ENCODE measurements around the gene DNAJB14. TPM values are rescaled to one million over a fixed set of nuclear protein-coding genes. Genes with fewer than 3 reads are reported as not detected.
A peak's percentile ranks its signal among the peaks of the same experiment; 100 is the strongest.
"Not testable (repeated sequence)": the region's sequence is repeated elsewhere in the genome, so short reads cannot be mapped to it uniquely, and the experiment has no call there.

DNAJB14 gene
- total RNA-seq (2014; rRNA removed; shearing (Covaris generic)): 12.4 and 12.9 TPM in 2 replicates

DNA sequence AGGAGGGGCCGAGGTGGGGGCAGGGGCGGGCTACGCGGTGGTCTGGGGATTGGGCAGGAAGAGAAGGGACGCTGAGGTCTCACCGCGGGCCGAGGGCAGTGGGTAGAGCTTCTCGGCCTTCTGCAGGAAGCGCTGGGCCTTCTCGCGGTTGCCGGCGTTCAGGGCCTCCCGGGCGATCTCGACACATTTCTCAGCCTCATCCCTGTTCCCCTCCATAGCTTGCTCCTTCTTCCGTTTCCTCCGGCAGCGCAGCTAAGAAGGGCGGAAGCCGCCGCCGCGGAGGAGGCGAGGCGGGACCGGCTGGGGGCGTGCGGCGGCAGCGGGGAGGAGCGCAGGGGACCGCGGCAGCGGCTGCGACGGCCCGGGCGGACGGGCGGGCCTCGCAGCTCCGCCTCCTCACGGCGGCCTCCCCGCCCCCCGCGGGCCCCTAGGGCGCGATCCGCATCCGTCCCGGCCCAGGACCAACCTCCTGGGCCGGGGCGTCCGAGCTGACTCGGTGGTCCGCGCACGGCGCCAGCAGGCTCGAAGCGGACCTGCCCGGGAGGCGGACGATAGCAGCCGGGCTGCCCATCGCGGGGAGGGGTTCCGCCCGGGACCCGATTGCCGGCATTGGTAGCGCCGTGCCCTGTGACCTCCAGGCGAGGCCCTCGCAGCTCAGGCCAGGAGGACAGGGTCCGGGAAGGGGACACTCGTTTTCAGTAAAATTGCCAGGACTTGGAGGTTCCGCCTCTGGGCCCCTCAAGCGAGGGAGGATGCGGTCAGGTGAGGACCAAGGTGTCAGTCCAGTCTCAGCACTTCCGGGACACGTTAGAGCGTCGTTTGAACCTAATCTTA lies at the start of gene DNAJB14:
Gene DNAJB14 (minus strand): TSS at position 263 of the 834 bp plus-strand sequence. CDS start 47 bp downstream, at position 216.
- peak; percentile 71 for DNase-seq (ENCODE audit: low read depth)

- no peak for DNase-seq (ENCODE audit: low read depth)
Observed at GRCh38 chr4:99991741-99992140, 45.3 kb upstream of the DNAJB14 start.

DNA sequence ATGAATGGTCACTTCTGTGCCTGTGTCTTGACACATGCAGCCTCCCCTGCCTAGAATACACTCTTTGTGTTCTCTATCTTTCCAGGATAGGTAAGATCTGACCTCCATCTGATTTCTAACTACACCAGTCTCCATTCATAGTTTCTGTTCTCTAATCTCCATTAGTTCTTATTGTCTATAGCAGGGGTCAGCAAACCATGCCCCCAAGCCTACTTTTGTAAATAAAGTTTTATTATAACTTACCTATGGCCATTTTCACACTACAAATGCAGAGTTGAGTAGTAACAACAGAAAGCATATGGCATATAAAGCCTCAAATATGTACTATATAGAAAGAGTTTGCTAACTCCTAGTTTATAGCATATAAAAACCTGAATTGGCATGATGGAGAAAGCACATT lies 41.3 kb upstream of the DNAJB14 start:
- DNase-seq (ENCODE audit: low read depth): no peak

GRCh38 chr4:99986792-99987191 lies 40.4 kb upstream of the DNAJB14 start:
- DNase-seq (ENCODE audit: low read depth): no peak

DNA sequence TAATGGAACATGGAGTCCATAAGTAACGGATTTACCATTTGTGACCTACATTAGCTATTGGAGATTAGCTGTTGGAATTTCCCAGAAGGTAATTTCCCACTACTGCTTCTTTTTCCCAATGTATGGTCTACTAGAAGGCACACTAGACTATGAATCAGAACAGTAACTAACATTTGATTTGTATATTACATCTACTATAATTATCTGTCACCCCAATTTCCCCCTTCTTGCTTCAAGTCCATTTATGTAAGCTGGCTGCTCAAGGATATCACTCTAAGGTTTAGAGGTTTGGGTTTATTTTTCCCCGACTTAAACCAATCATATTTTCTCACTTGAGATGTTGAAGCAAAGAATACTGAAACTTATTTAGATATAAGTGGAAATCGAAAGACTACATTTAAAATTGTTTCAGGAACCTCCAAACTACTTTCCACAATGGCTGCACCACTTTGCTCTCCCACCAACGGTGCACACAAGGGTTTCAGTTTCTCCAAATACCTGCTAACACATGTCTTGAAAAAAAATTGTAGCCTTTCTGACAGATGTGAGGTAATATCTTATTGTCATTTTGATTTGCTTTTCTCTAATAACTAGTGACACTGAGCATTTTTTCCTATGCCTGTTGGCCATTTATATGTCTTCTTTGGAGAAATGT lies 37.0 kb upstream of the DNAJB14 start:
- no peak for DNase-seq (ENCODE audit: low read depth)

DNA sequence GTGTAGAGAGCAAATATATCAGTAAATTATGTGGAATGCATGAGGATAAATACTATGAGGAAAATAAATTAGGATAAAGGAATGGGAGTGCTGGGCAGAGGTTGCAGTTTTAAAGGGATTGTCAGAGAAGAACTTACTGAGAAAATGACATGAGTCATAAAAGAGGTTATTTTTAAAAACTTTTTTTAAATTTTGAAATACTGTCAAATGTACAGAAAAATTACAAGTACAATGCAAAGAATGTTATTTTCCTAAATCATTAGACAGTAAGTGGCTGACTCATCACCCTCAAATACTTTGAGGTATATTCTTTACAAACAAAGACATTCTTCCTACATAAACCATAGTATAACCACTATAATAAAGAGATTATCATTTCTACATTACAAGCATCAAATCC lies 33.5 kb upstream of the DNAJB14 start:
- no peak for DNase-seq (ENCODE audit: low read depth)

GRCh38 chr4:99971453-99972111 lies 25.2 kb upstream of the DNAJB14 start:
- no peak for DNase-seq (ENCODE audit: low read depth)

- DNase-seq (ENCODE audit: low read depth): peak; percentile 69
Observed at GRCh38 chr4:99968330-99968729, 21.9 kb upstream of the DNAJB14 start.

- DNase-seq (ENCODE audit: low read depth): no peak
Observed at GRCh38 chr4:99966692-99967091, 20.3 kb upstream of the DNAJB14 start.

DNA sequence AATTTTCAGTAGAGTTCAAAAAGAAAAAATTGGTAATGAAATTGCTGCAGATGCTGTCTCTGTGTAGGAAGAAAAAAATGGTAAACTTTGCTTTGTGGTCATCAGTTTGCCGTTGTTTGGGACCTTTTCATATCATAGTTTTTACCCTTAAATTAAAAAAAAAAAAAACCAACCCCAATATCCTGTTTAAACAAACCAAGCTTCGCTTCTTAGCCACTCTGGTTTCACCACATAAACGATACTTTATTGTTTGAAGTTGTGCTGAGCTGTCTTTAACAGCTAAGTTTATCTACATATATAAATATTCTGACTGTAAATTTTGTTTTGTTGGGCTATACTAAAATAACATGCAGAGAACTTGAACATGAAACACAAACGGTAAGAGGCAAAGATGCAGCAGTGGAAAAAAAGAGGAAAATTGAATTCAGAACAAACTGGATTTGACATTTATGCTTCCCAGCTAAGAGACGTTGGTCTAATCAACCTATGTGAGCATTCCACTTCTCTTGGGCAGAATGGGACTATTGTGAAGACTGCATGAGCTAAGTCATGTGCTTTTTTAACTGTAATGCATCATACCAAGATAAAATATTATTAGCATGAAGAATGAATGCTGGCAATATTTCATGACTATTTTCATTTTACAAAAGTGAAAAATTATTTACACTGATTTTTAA lies 19.4 kb upstream of the DNAJB14 start:
- no peak for DNase-seq (ENCODE audit: low read depth)

DNA sequence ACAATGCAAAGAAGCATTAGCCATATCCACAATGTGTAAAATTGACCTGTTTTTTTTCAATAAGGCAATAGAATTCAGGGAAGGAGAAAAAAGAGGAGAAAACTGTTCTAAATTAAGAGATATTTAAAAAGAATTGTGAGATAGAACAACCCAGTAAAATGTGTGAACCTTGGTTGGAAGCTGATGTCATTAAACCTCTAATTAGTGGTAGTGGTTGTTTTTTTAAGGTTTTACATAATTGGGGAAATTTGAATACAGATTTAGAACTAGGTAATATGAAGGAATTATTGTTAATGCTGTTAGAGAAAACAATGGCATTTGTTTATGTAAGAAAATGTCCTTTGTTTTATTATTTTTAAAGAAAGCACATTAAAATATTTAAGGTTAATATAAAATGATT lies 18.8 kb upstream of the DNAJB14 start:
- DNase-seq (ENCODE audit: low read depth): no peak

- DNase-seq (ENCODE audit: low read depth): no peak
Observed at GRCh38 chr4:99961711-99962110, 15.3 kb upstream of the DNAJB14 start.

GRCh38 chr4:99960648-99961047 lies 14.2 kb upstream of the DNAJB14 start:
- DNase-seq (ENCODE audit: low read depth): no peak

- not testable (repeated sequence) for DNase-seq (ENCODE audit: low read depth)
Observed at GRCh38 chr4:99958207-99958606, 11.8 kb upstream of the DNAJB14 start.

DNA sequence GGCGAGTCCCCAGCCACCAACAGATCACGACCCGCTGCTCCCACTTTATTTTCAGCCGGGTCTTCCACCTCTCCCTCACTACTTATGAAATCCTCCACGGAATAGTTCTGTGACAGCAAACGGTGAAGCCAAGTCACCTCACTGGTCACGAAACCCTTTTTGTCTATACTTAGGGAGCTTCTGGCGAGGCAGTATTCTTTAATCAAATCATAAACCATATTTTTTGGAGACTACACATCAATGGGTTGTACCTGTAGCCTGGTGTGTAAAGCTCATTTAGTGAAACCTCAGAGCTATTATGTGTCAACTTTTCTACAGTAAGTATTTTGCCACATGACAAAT lies 4.5 kb upstream of the DNAJB14 start:
- DNase-seq (ENCODE audit: low read depth): no peak

GRCh38 chr4:99949999-99950912 lies 3.8 kb upstream of the DNAJB14 start, which contains the start of gene H2AZ1:
TSS of gene H2AZ1 (minus strand) at chr4:99950275. CDS start at chr4:99950170, 105 bp downstream.
- peak; percentile 96 for DNase-seq (ENCODE audit: low read depth)

- peak; percentile 92 for DNase-seq (ENCODE audit: low read depth)
Observed at GRCh38 chr4:99949034-99949998, 2.9 kb upstream of the DNAJB14 start.

- peak; percentile 3 for DNase-seq (ENCODE audit: low read depth)
Observed at GRCh38 chr4:99947608-99948007, 1.2 kb upstream of the DNAJB14 start.

GRCh38 chr4:99947190-99947578 lies 766 bp upstream of the DNAJB14 start:
- DNase-seq (ENCODE audit: low read depth): no peak
